Testis (tissue), 5 donors: ENCODE data around the gene BICD2. TPM values are rescaled to one million over a fixed set of nuclear protein-coding genes. Genes with fewer than 3 reads are reported as not detected.
"Not testable (repeated sequence)": the region's sequence is repeated elsewhere in the genome, so short reads cannot be mapped to it uniquely, and the experiment has no call there.

Source experiments
- DNase-seq: peaks from one replicate; pipeline ENCODE4 v3.0.0-alpha.2; 2019
- H3K27ac ChIP-seq, 2 donors: fragments of 200-600 bp; sonication (generic); one replicate each; pipeline ENCODE4 v1.5.1; 2019
- H3K27me3 ChIP-seq: fragments of 200-600 bp; sonication (generic); one replicate; pipeline ENCODE4 v1.5.1; 2019
- H3K36me3 ChIP-seq: fragments of 200-600 bp; sonication (generic); one replicate; pipeline ENCODE4 v1.5.1; 2017; ENCODE audit warnings: low read depth; ENCODE audit errors: missing control alignments
- H3K4me1 ChIP-seq: fragments of 200-600 bp; sonication (generic); one replicate; pipeline ENCODE4 v1.5.1; 2019
- H3K4me3 ChIP-seq, 2 donors: fragments of 200-600 bp; sonication (generic); one replicate each; pipeline ENCODE4 v1.5.1; 2017 to 2019
- H3K9me3 ChIP-seq: fragments of 200-600 bp; sonication (generic); one replicate; pipeline ENCODE4 v1.5.1; 2017
- POLR2A ChIP-seq: fragments of 450-650 bp; IDR thresholded peaks from one replicate; pipeline ENCODE4 v1.6.1; 2017; ENCODE audit warnings: antibody characterized with exemption, mild to moderate bottlenecking, moderate library complexity
- WGBS, 2 donors: methylation state at CpG; one replicate each; pipeline ENCODE4 v1.1.5; 2018; 5-methylcytosine and 5-hydroxymethylcytosine counted together
- intact Hi-C: fragments of 100-400 bp; cut with DNase I; formaldehyde crosslinking; loops from one replicate; pipeline ENCODE4 v1.15.1; 2023; ENCODE audit warnings: low total_unique reads
- long read RNA-seq, 2 donors: transcript quantifications; one replicate each; lab custom pipeline, GENCODE V29; 2026
- polyA plus RNA-seq: library from polyadenylated mRNA; stranded (reverse); fragments of 350-450 nt; fragmentation: Illumina TruSeq; extraction: RNeasy Lipid Tissue Mini Kit (QIAGEN cat#74804); gene quantifications from one replicate; pipeline ENCODE4 v1.2.3, GENCODE V29; 2014; ENCODE audit warnings: low read depth, low replicate concordance; ENCODE audit not compliant: insufficient read depth
- total RNA-seq, 2 donors: library from RNA; depleted of rRNA; stranded (reverse); fragments of >200 nt; gene quantifications; one replicate each; pipeline ENCODE4 v1.2.3, GENCODE V29; 2016
- TF ChIP-seq, protein P1 (sequence below), 3 experiments: fragments of 450-650 bp in 2 of 3; fragments of 200-600 bp in 1 of 3; sonication (generic) in 1 of 3; IDR thresholded peaks; one replicate each; pipeline ENCODE4 v1.5.1; 2016 to 2019; ENCODE audit warnings: antibody characterized with exemption in 3 of 3, mild to moderate bottlenecking in 2 of 3, moderate library complexity in 1 of 3

BICD2 gene
- total RNA-seq (10 to 100 TPM; 48.0 to 55.7 TPM), polyA plus RNA-seq (24.0 TPM)
- long read RNA-seq, donor 1, full-length matches to known transcripts, result 10 of 19 reads
- long read RNA-seq, donor 1, partial matches to known transcripts, result 9 of 19 reads
- long read RNA-seq, donor 1, other reads (novel, unspliced or antisense), result 0 of 19 reads
- long read RNA-seq, donor 2, full-length matches to known transcripts, result 5 of 16 reads
- long read RNA-seq, donor 2, partial matches to known transcripts, result 11 of 16 reads
- long read RNA-seq, donor 2, other reads (novel, unspliced or antisense), result 0 of 16 reads

- Histone ChIP-seq H3K36me3 (no peaks in the 10 kb centered on the region), H3K27me3 (no peaks in the 10 kb centered on the region), H3K27ac (peak within 1 kb of the TSS; percentile 99 to 100), H3K9me3 (no peaks in the 10 kb centered on the region), H3K4me3 (peak within 1 kb of the TSS; percentile 92 to 97), H3K4me1 (peaks cover 37% of the 10 kb centered on the region)
- intact Hi-C loops, result no loop called here
- WGBS, 2 donors, result 4% methylated on average over 17 of the region's 74 CpGs; no CpG with 5 or more reads in 1 of the 2 donors
- no peak for DNase-seq
- TF ChIP-seq, protein P1, sequence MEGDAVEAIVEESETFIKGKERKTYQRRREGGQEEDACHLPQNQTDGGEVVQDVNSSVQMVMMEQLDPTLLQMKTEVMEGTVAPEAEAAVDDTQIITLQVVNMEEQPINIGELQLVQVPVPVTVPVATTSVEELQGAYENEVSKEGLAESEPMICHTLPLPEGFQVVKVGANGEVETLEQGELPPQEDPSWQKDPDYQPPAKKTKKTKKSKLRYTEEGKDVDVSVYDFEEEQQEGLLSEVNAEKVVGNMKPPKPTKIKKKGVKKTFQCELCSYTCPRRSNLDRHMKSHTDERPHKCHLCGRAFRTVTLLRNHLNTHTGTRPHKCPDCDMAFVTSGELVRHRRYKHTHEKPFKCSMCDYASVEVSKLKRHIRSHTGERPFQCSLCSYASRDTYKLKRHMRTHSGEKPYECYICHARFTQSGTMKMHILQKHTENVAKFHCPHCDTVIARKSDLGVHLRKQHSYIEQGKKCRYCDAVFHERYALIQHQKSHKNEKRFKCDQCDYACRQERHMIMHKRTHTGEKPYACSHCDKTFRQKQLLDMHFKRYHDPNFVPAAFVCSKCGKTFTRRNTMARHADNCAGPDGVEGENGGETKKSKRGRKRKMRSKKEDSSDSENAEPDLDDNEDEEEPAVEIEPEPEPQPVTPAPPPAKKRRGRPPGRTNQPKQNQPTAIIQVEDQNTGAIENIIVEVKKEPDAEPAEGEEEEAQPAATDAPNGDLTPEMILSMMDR (IDR thresholded peaks at IDR 0.05), result no peak
- TF ChIP-seq POLR2A, result no peak
These were observed at the start of gene BICD2 for GRCh38 chr9:92764381-92764987. BICD2 (minus strand) TSS chr9:92764833; CDS start chr9:92764744, 89 bp downstream.

DNA sequence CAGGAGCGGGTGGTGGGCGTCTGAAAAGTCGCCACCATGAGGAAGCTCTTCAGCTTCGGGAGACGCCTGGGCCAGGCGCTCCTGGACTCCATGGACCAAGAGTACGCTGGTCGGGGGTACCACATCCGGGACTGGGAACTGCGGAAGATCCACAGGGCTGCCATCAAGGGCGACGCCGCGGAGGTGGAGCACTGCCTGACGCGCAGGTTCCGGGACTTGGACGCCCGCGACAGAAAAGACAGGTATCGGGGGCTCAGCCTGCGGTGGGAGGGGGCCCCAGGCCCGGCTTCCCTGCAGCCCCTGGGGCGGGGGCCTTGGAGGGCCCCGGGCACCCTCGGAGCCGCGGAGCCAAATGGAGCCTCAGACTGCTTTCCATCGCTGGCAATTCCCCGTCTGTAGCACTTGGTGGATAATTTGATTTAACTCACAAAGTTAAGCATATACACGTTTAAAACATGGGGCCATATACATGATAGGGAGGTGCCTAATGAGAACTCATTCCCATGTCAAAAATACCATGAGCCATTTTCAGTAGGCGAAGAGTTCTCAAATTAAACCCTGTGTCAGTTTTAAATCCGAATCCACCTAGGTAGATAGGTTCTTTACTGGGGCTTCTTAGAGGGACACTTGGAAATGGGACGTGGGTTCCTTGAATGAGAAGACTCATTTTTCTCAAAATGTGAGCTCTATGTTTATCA lies 45.1 kb upstream of the BICD2 start:
- H3K27me3 ChIP-seq, intact Hi-C loops, DNase-seq, H3K36me3 ChIP-seq, H3K9me3 ChIP-seq, H3K27ac ChIP-seq: not testable (repeated sequence)
- Histone ChIP-seq H3K4me3 (peak overlapping the region; percentile 35 to 39), H3K4me1 (peaks cover 28% of the 10 kb centered on the region)
- 8 to 24% methylated on average over 8 to 34 of the region's 34 CpGs for WGBS, 2 donors

DNA sequence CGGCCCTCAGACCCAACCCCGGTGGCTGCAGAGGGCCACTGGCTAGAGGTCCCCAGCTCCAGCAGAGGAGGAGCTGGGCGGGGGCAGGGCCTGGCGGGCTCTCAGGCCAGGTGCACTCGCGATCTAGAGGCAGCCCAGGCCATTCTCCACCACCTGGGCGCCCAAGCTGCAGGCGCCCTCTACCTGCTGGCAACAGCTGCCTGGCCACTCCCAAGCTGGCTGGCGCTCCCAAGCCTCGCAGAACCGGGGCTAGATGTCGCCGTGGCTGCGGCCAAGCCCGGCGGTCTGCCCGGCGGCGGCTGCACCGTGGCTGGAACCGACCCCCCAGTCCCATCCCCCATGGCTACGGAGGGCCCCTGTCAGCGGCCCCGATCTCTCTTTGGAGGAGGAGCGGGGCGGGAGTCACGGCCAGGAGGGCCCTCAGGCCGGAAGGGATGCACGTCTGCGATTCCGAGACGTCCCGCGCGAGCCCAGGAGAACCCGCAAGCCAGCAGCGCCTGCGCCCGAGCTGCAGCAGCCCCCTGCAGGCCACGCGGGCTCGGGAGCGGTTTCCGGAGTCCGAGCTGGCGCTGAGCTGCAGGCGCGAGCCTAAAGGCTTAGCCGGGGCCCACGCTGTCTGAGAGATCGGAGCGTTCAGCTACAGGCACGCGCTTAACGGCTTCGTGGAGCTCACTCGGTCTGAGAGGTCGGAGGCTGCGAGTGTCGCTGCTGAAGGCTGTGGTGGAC lies 44.3 kb upstream of the BICD2 start:
- peak; percentile 78 for DNase-seq
- H3K27me3 ChIP-seq, result no peaks in the 10 kb centered on the region
- no peaks in the 10 kb centered on the region for H3K9me3 ChIP-seq
- no peak overlapping the region for H3K27ac ChIP-seq
- H3K4me1 ChIP-seq, result peaks cover 28% of the 10 kb centered on the region
- H3K4me3 ChIP-seq, result peak overlapping the region; percentile 35 to 39
- 0% methylated on average over 56 of the region's 60 CpGs; no CpG with 5 or more reads in 1 of the 2 donors for WGBS, 2 donors
- TF ChIP-seq, protein P1 (IDR thresholded peaks at IDR 0.05), result no peak
- no peak for TF ChIP-seq POLR2A
- H3K36me3 ChIP-seq, result no peaks in the 10 kb centered on the region
- intact Hi-C loops, result no loop called here

DNA sequence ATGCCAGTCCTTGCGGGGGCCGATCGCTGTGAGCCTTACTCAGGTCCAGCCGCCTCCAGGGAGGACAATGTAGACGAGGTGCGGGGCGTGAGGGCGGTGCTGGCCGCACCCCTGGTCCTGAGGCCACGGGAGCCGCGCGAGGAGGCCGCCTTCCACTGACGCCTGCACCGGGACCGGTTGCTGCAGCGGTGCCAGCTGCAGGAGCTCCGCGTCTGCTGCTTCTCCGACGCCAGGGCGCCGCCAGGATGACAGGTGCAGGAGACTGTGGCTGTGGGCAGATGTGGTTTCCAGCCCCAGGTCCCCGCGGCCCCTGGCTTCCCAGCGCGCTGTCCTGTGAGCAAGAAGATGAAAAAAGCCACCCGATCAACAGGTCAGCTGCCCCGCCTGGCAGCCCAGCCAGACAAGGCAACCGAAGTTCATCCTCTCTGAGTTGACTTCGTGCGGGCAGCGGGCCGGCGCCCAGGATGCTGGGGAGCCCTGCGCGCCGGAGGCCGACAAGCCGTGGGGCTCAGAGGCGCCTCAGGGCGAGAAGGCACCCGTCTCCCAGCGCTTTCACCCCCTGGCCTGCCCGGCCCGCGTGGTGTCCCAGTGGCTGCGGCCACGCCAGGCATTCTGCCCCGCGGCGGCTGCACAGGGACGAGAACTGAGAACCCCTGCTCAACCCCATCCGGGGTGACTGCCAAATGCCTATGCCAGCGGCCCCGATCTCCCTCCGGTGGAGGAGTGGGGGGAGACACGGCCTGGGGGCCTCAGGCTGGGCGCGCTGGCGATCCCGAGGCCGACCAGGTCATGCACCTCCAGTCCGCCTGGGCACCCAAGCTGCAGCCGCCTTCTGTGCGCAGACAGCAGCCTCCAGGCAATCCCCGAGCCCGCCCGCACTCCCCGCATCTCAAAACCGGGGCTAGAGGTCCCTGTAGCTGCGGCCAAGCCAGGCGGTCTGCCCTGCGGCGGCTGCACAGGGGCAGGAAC lies 43.4 kb upstream of the BICD2 start:
- H3K9me3 ChIP-seq, result no peaks in the 10 kb centered on the region
- DNase-seq, result no peak
- H3K27ac ChIP-seq, result no peak overlapping the region
- no peak for TF ChIP-seq POLR2A
- TF ChIP-seq, protein P1 (IDR thresholded peaks at IDR 0.05), result no peak
- H3K4me3 ChIP-seq, result peak overlapping the region in 1 of 2 donors; percentile 35
- H3K4me1 ChIP-seq, result peaks cover 28% of the 10 kb centered on the region
- intact Hi-C loops, result no loop called here
- H3K36me3 ChIP-seq, result no peaks in the 10 kb centered on the region
- 2% methylated on average over 31 of the region's 76 CpGs; no CpG with 5 or more reads in 1 of the 2 donors for whole genome bisulfite sequencing, 2 donors
- no peaks in the 10 kb centered on the region for H3K27me3 ChIP-seq
